Measurements from ENCODE around the gene CACNA1E. TPM values are rescaled to one million over a fixed set of nuclear protein-coding genes. Genes with fewer than 3 reads are reported as not detected.

Gene CACNA1E
- total RNA-seq, 4 donors from 2014 or later, result 0.03 to 0.05 TPM; not detected in 2

- no peaks in the 10 kb centered on the region for H3K27me3 ChIP-seq
- in situ Hi-C loops (cut with MboI; ENCODE audit: low sequenced_read_pairs in 4 of 4), result no loop called here
- no peak for TF ChIP-seq POLR2A (IDR thresholded peaks at IDR 0.05)
- TF ChIP-seq, protein P1, sequence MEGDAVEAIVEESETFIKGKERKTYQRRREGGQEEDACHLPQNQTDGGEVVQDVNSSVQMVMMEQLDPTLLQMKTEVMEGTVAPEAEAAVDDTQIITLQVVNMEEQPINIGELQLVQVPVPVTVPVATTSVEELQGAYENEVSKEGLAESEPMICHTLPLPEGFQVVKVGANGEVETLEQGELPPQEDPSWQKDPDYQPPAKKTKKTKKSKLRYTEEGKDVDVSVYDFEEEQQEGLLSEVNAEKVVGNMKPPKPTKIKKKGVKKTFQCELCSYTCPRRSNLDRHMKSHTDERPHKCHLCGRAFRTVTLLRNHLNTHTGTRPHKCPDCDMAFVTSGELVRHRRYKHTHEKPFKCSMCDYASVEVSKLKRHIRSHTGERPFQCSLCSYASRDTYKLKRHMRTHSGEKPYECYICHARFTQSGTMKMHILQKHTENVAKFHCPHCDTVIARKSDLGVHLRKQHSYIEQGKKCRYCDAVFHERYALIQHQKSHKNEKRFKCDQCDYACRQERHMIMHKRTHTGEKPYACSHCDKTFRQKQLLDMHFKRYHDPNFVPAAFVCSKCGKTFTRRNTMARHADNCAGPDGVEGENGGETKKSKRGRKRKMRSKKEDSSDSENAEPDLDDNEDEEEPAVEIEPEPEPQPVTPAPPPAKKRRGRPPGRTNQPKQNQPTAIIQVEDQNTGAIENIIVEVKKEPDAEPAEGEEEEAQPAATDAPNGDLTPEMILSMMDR (IDR thresholded peaks at IDR 0.05 in 4 of 5, conservative IDR thresholded peaks at IDR 0.05 in 1 of 5), result no peak
- ATAC-seq (no peak), DNase-seq (no peak)
- no peak overlapping the region for H3K27ac ChIP-seq
- intact Hi-C loops (cut with DNase I; ENCODE audit: low total_unique reads), result no loop called here
- H3K9me3 ChIP-seq, result no peaks in the 10 kb centered on the region
- no peak overlapping the region for H3K4me3 ChIP-seq
- no peaks in the 10 kb centered on the region for H3K4me1 ChIP-seq
- H3K36me3 ChIP-seq, result no peaks in the 10 kb centered on the region
Measured at GRCh38 chr1:181726320-181727012, 243.1 kb downstream of the CACNA1E start.

GRCh38 chr1:181730606-181731005 lies 247.3 kb downstream of the CACNA1E start:
- DNase-seq, result no peak
- Histone ChIP-seq H3K4me3 (no peak overlapping the region), H3K9me3 (no peaks in the 10 kb centered on the region), H3K27me3 (no peaks in the 10 kb centered on the region), H3K36me3 (no peaks in the 10 kb centered on the region), H3K4me1 (no peaks in the 10 kb centered on the region), H3K27ac (no peak overlapping the region)
- in situ Hi-C loops (cut with MboI; ENCODE audit: low sequenced_read_pairs in 4 of 4) (no loop called here), intact Hi-C loops (cut with DNase I; ENCODE audit: low total_unique reads) (no loop called here)
- no peak for ATAC-seq
- TF ChIP-seq POLR2A (IDR thresholded peaks at IDR 0.05), result no peak
- TF ChIP-seq, protein P1 (IDR thresholded peaks at IDR 0.05 in 4 of 5, conservative IDR thresholded peaks at IDR 0.05 in 1 of 5), result no peak

DNA sequence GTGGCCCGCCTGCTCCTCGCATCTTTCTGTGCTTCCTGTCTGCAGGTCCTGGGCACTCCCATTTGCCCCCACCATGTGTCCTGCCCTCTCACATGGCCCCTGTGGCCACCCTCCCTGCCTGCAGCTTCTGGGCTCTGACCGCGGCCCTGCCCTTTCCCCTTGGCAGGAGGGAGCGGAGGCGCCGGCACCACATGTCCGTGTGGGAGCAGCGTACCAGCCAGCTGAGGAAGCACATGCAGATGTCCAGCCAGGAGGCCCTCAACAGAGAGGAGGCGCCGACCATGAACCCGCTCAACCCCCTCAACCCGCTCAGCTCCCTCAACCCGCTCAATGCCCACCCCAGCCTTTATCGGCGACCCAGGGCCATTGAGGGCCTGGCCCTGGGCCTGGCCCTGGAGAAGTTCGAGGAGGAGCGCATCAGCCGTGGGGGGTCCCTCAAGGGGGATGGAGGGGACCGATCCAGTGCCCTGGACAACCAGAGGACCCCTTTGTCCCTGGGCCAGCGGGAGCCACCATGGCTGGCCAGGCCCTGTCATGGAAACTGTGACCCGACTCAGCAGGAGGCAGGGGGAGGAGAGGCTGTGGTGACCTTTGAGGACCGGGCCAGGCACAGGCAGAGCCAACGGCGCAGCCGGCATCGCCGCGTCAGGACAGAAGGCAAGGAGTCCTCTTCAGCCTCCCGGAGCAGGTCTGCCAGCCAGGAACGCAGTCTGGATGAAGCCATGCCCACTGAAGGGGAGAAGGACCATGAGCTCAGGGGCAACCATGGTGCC lies 249.1 kb downstream of the CACNA1E start:
- in situ Hi-C loops (cut with MboI; ENCODE audit: low sequenced_read_pairs in 4 of 4), result no loop called here
- no peaks in the 10 kb centered on the region for H3K27me3 ChIP-seq
- DNase-seq (no peak), ATAC-seq (no peak)
- H3K36me3 ChIP-seq, result no peaks in the 10 kb centered on the region
- no peak for TF ChIP-seq POLR2A (IDR thresholded peaks at IDR 0.05)
- TF ChIP-seq, protein P1 (IDR thresholded peaks at IDR 0.05 in 4 of 5, conservative IDR thresholded peaks at IDR 0.05 in 1 of 5), result no peak
- intact Hi-C loops (cut with DNase I; ENCODE audit: low total_unique reads), result no loop called here
- H3K27ac ChIP-seq, result no peak overlapping the region
- H3K9me3 ChIP-seq, result no peaks in the 10 kb centered on the region
- H3K4me3 ChIP-seq, result no peak overlapping the region
- H3K4me1 ChIP-seq, result no peaks in the 10 kb centered on the region

DNA sequence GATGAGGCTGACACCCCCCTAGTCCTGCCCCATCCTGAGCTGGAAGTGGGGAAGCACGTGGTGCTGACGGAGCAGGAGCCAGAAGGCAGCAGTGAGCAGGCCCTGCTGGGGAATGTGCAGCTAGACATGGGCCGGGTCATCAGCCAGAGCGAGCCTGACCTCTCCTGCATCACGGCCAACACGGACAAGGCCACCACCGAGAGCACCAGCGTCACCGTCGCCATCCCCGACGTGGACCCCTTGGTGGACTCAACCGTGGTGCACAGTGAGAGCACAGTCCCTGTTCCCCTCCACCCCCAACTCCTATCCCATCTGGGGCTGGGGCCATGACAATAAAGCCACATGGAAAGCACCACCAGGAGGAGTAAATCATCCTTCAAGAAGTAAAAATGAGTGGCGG lies 250.2 kb downstream of the CACNA1E start:
- H3K27me3 ChIP-seq, result no peaks in the 10 kb centered on the region
- no peaks in the 10 kb centered on the region for H3K9me3 ChIP-seq
- intact Hi-C loops (cut with DNase I; ENCODE audit: low total_unique reads), result no loop called here
- H3K4me1 ChIP-seq, result no peaks in the 10 kb centered on the region
- TF ChIP-seq, protein P1 (IDR thresholded peaks at IDR 0.05 in 4 of 5, conservative IDR thresholded peaks at IDR 0.05 in 1 of 5), result no peak
- no peak for TF ChIP-seq POLR2A (IDR thresholded peaks at IDR 0.05)
- ATAC-seq (no peak), DNase-seq (no peak)
- no peaks in the 10 kb centered on the region for H3K36me3 ChIP-seq
- in situ Hi-C loops (cut with MboI; ENCODE audit: low sequenced_read_pairs in 4 of 4), result no loop called here
- H3K4me3 ChIP-seq, result no peak overlapping the region
- H3K27ac ChIP-seq, result no peak overlapping the region

Data from gastrocnemius medialis (tissue), 4 donors.